COR-L47 (cell line): Measurements from ENCODE around the gene GANC.
"Not testable (repeated sequence)": the region's sequence is repeated elsewhere in the genome, so short reads cannot be mapped to it uniquely, and the experiment has no call there.

Experiments
- DNase-seq: peaks from one replicate; lab custom pipeline; 2025; lab: John Stamatoyannopoulos, UW

Gene GANC

GRCh38 chr15:42284551-42284950, 11.6 kb downstream of the GANC start:
- DNase-seq, result no peak

DNA sequence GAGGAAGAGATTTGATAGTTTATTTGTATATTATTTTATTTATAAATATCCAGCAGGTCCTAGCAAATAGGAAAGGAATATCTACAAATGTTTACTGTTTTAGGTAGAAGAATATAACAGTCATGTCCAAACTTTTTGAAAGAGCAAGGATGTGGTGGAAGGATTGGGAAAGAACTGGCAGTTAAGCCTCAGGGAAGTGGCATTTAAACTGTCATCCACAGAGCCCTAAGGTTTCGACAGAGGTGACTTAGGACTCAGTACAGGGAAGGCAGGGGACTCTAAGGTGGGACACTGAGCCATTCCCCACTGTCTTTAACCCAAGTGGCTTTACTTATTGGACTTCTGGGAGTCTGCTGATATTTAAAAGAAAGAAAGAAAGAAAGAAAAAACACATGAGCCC, 12.0 kb downstream of the GANC start:
- DNase-seq, result no peak

- no peak for DNase-seq
Measured at GRCh38 chr15:42286445-42287029, 13.5 kb downstream of the GANC start.

- no peak for DNase-seq
Measured at GRCh38 chr15:42287931-42288330, 14.9 kb downstream of the GANC start.

DNA sequence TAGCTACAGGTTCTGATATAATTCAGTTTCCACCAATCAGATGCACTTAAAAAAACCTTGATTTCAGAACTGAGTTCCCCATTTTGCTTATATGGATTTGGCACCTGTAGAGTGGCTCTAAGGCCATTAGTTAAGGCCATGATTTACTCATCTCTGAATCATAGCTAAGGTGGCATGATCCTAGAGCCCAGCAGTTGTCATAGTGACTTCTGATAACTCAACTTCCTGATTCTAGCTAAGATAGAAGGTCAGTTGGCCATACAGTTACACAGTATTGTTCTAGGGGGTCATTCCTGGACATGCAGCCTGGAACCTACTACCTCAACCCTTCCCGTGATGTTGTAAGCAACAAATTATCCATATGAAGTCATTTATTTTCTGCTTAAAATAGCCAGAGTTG, 16.2 kb downstream of the GANC start:
- no peak for DNase-seq

DNA sequence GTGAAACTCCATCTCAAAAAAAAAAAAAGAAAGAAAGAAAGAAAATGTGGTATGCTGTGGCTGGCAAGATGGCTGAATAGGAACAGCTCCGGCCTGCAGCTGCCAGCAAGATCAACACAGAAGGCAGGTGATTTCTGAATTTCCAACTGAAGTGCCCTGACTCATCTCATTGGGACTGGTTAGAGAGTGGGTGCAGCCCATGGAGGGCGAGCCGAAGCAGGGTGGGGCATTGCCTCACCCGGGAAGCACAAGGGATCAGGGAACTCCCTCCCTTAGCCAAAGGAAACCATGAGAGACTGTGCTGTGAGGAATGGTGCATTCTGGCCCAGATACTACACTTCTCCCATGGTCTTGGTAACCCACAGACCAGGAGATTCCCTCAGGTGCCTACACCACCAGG, 28.0 kb downstream of the GANC start:
- not testable (repeated sequence) for DNase-seq

DNA sequence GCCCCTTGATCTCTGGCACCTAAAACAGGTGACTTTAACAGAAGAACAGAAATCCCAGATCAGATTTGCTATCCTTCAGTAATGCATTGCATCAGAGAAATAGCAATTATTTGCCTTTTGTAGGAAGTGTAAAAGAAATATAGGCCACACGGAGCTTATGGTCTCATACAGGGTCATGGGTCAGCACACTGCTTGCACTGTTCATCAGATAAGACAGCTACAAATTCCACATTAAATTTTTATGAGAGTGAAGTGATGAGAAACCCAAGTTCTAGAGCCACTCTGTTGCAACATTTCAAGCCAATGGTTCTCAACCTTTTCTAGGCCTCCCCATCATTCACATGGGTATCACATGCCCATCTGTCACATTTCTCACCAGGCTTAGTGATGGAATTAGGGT, 33.7 kb downstream of the GANC start:
- no peak for DNase-seq

- no peak for DNase-seq
Measured at GRCh38 chr15:42313463-42313862, 40.5 kb downstream of the GANC start.

GRCh38 chr15:42314818-42315217, 41.8 kb downstream of the GANC start:
- no peak for DNase-seq

DNA sequence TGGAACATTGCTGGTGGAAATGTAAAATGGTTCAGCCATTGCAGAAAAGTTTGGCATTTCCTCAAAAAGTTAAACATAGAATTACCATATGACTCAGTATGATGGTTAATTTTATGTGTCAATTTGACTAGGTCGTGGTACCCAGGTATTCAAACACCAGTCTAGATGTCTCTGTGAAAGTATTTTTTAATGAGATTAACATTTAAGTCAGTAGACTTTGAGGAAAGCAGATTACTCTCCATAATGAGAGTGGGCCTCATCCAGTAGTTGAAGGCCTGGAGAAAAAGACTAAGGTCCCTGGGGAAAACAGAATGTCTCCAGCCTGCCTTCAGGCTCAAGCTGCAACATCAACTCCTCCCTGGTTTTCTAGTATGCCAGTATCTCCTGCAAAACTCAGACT, 42.5 kb downstream of the GANC start:
- no peak for DNase-seq

DNA sequence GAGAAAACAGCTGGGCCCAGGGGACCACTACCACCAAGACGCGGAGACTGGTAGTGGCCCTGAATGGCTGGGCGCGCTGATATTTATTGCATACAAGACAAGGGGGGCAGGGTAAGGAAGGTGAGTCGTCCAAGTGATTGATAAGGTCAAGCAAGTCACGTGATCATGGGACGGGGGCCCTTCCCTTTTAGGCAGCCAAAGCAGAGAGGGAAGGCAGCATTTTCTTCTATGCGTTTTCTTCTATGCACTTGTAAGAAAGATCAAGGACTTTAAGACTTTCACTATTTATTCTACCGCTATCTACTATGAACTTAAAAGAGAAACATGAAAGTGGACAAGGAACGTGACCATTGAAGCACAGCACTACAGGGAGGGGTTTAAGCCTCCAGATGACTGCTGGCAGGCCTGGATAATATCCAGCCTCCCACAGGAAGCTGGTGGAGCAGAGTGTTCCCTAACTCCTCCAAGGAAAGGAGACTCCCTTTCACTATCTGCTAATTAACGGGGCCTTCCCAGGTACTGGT, 43.3 kb downstream of the GANC start:
- DNase-seq, result not testable (repeated sequence)

DNA sequence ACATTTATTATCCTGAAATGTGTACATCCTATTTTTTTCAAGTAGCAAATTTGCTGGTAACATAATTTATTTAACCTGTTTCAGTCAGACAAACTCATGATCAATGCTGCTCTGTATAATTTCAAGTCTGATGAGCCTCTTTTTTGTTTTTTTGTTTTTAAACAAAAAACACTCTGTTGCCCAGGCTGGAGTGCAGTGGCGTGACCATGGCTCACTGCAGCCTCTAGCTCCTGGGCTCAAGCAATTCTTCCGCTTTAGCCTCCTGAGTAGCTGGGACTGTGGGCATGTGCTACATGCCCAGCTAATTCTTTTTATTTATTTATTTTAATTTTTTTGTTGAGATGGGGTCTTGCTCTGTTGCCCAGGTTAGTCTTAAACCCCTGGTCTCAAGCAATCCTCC, 46.2 kb downstream of the GANC start:
- DNase-seq, result no peak

- no peak for DNase-seq
Measured at GRCh38 chr15:42324308-42324707, 51.3 kb downstream of the GANC start.

DNA sequence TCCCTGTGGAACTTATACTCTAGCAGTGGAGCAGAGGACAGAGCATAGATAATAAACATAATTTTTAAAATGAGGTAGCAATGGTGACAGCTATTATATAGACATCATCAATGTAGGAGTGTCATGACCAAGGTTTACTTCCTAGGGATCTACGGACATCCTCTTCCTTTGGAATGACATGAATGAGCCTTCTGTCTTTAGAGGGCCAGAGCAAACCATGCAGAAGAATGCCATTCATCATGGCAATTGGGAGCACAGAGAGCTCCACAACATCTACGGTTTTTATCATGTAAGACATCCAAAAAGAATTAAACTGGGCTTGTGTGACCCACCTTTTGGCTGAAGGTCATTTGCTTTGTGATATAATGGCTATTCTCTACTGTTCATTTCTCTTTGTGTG, 56.2 kb downstream of the GANC start:
- no peak for DNase-seq

DNA sequence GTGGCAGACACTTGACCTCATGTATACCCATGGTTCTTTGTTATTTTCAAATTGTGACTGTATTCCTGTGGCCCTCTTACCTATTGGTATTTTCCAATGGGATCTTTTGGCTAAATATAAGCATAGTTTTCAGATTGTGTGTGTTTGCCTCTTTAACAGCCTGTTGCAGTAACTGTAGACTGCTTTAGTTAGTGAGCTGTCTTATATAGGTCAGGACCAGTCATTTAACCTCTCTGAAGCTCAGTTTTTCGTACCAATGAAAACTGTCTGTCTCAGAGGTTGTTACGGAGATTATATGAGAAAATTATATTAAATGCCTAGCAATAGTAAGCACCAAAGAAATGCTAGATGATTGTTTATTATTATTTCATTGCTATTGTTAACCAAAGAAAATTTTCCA, 57.0 kb downstream of the GANC start:
- no peak for DNase-seq

GRCh38 chr15:42331235-42331634, 58.2 kb downstream of the GANC start:
- DNase-seq, result no peak

DNA sequence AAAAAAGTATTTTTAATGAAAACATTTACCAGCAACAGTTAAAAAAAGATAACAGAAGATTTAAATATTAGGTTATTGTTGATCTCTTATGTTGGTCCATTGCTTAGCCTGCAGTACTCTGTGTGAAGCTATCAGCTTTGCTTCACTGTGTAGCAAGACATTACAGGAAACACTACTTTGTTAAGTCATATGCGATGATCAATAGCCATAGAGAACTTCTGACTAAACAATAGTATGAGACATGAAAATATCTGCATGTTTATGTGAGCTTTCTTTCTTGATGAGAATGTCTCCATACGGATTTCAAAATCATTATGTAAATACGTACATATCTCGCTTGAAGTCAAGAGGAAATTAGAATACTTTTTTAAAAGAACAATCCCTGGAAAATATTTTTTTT, 59.3 kb downstream of the GANC start:
- no peak for DNase-seq

GRCh38 chr15:42335074-42335473, 62.1 kb downstream of the GANC start:
- DNase-seq, result no peak

DNA sequence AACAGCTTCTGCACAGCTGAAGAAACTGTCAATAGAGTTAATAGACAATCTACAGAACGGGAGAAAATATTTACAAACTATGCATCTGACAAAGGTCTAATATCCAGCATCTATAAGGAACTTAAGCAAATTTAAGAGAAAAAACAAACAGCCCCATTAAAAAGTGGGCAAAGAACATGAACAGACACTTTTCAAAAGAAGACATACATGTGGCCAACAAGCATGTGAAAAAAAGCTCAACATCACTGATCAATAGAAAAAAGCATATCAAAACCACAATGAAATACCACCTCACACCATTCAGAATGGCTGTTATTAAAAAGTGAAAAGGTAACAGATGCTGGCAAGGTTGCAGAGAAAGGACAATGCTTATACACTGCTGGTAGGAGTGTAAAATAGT, 63.6 kb downstream of the GANC start:
- DNase-seq, result not testable (repeated sequence)

GRCh38 chr15:42337104-42337503, 64.1 kb downstream of the GANC start:
- DNase-seq, result not testable (repeated sequence)

- DNase-seq, result no peak
Measured at GRCh38 chr15:42338500-42338899, 65.5 kb downstream of the GANC start.

- DNase-seq, result no peak
Measured at GRCh38 chr15:42343596-42344232, 70.7 kb downstream of the GANC start.

- DNase-seq, result no peak
Measured at GRCh38 chr15:42344763-42345162, 71.8 kb downstream of the GANC start.

DNA sequence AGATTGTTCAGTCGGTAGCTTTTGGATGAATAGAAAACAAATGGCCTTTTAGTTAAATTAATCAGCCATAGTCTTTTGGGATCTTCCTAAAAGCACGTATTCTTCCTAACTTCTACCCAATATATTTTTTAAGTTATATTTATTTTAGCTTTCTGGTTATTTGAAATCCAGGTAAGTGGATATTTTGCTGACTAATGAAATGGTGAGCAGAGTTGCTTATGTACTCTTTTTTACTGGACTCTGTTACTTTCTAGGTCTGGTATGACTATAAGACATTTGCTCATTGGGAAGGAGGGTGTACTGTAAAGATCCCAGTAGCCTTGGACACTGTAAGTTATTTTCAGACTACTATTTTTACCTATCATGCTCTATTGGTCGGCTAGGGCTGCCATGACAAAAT, 72.5 kb downstream of the GANC start:
- no peak for DNase-seq
